GM18909 (cell line): ENCODE measurements around the gene EXOC4.

Source experiments
- ATAC-seq: cut with Tn5 transposase; IDR thresholded peaks from one replicate; pipeline ENCODE4 v1.9.1; 2021; ENCODE audit warnings: mild to moderate bottlenecking; ENCODE audit not compliant: unreplicated experiment, poor library complexity

EXOC4 gene

GRCh38 chr7:133937786-133938185 is 684.9 kb downstream of the EXOC4 start:
- ATAC-seq, result no peak

- no peak for ATAC-seq
Observed at GRCh38 chr7:133940368-133940767, 687.5 kb downstream of the EXOC4 start.

DNA sequence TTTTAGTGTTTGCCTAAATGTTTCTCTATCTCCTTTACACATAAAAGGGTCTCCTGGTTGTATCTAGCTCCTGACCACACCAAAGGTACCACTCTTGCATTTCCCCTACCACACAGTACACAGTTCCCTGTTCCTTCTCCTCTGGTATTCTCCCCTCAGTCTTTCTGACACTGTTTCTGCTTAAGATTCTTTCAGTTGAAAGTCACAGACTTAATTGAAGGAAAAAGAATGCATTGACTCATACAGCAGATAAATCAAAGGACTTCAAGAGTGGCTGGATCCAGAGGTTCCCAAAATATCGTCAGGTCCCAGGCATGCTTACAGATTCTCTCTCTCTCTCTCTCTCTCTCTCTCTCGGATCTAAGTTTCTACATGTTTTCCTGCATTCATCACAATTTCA is 688.6 kb downstream of the EXOC4 start:
- no peak for ATAC-seq

- no peak for ATAC-seq
Observed at GRCh38 chr7:133945497-133945896, 692.6 kb downstream of the EXOC4 start.

GRCh38 chr7:133947458-133948254 is 694.8 kb downstream of the EXOC4 start:
- no peak for ATAC-seq

DNA sequence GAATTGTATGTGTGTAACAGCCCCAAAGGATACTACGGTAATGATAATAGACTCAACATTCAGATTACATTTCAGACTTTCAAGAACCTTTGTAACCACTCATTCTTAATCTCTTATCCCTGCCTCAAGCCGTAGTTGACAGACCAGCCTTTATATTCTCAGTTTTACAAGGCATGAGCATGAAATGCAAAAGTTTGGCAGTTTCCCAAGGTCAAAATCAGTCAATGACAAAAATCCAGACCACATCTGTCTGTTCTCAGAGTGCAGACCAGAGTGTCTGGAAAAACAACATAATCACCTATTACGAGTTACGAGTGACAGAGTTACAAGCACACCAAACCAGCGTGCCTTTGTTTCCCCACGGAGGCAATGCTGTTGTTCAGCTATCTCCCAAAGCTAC is 695.7 kb downstream of the EXOC4 start:
- no peak for ATAC-seq

DNA sequence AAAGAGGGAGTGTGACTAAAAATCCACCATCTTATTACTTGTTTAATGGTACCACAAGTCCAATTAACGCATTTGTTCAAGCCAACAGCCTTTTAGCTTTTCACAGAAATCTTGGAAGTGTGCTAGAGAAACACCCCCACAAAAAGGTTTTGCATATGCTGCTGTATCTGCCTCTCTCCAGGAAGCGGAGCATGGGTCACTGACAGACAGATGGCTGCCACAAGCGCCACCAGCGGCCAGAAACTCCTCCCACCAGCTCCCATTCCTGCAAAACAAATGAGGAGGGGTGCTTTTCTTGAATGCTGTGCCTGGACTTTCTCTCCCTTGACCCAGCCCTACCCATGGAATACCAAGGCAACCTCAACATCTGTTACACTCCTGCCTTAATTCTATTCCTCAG is 698.0 kb downstream of the EXOC4 start:
- no peak for ATAC-seq

DNA sequence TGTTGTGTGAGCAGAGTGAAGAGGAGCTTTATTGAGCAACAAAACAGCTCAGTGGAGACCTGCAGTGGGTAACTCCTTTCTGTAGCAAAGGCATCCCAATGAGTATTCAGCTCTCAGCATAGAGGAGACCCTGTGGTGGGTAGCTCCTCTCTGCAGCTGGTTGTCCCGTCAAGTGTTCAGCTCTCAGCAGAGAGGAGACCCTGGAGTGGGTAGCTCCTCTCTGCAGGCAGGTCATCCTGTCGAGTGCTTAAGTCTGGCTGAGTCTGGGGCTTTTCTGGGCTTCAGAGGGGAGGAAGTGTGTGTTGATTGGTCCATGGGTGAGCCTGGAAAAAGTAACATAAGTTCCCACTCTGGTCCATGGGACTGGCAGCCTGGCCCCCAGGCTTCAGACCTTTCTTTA is 702.3 kb downstream of the EXOC4 start:
- no peak for ATAC-seq

- no peak for ATAC-seq
Observed at GRCh38 chr7:133957845-133958244, 705.0 kb downstream of the EXOC4 start.

- no peak for ATAC-seq
Observed at GRCh38 chr7:133958822-133959221, 705.9 kb downstream of the EXOC4 start.

- no peak for ATAC-seq
Observed at GRCh38 chr7:133959505-133959904, 706.6 kb downstream of the EXOC4 start.

DNA sequence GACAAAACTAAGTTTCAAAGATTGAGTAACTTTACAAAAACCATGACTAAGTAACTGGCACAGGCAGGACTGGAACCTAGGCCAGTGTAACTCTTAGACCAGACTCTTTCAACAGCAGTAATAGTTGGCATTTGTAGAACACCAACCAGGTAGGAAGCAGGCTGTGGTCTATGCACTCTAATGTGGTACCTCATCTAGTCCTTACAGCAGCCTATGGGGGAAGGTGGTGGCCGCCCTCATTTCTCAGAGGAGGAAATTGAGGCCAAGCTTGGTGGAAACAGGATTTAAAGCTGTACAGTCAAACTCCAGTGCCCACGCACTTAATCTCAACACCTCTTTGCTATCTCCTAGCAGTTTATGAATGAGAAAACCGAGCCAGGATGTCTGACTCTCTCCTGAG is 708.8 kb downstream of the EXOC4 start:
- ATAC-seq, result no peak

GRCh38 chr7:133962646-133963045 is 709.8 kb downstream of the EXOC4 start:
- no peak for ATAC-seq

- no peak for ATAC-seq
Observed at GRCh38 chr7:133963629-133964028, 710.8 kb downstream of the EXOC4 start.

DNA sequence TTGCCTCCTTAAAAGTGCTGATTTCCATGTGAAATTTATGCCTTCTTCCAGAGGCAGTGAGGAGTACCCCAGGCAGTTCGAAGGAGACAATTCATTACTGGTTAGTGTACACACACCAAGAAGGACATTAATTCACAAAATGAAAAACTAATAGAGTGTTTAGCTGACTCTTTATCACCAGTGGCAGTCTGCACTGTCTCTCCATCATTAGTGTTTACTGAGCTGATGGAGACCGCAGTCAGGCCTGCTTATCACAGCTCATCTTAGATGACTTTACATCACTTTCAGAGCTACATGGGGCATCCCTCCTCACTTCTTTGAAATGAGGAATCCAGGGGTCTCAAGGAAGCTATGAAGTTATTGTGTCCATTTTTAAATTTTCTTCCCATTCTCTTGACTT is 718.7 kb downstream of the EXOC4 start:
- ATAC-seq, result no peak

- no peak for ATAC-seq
Observed at GRCh38 chr7:133973710-133974109, 720.8 kb downstream of the EXOC4 start.

- ATAC-seq, result no peak
Observed at GRCh38 chr7:133975130-133975529, 722.3 kb downstream of the EXOC4 start.

DNA sequence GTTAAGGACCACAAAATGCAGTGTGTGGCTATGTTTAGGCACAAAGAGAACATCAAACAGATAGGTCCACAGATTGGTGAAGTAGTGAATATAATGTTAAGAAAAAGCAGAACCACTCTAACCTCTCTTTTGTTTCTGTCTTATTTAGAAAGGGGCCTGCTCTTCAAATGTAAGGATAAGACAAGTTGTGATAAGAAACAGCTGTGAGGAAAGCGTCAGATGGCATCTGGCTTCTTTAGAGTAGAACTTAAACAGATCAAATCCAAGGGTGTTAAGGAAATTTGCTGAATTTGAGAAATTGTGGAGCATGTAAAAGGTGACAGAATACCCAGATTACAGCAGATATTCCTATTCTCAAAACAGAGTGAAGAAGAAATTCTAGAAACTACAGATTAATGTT is 723.3 kb downstream of the EXOC4 start:
- no peak for ATAC-seq

DNA sequence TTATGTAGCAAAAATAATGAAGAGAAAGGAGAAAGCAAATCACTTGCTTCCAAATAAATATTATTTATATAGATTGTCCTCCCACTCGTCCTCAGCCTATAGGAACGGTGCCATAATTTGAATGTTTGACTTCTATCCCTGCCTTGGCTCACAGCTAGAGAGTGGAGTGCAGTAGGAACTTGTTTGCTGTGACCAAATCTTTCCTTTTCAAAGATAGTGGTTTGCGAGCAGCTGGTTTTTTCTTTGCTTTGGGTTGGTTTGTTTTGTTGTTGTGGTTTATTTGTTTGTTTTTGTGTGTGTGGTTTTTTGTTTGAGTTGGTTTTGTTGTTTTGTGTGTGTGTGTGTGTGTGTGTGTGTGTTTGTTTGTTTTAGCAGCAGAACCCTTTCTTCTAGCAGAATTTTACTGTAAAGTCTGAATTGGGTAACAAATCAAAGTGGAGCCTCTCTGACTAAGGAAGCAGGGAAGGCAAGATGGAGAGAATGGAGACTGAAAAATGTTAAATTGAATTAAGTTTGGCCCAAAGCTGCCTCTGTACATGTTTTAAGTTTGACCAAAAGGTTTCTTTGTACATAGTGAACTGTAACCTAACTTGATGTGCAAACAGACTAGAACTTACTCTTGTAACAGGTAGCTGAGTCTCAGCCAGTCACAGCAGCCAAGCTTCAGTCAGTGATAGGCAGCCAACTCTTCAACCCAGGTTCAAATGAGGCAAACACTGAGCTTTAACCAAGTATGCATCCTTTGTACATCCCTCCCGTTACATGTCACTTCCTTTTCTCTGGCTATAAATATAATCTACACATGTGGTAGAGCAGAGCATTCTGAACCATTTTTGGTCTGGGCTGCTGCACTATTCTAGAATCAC is 724.8 kb downstream of the EXOC4 start:
- no peak for ATAC-seq

- no peak for ATAC-seq
Observed at GRCh38 chr7:133978502-133979295, 725.8 kb downstream of the EXOC4 start.

- ATAC-seq, result no peak
Observed at GRCh38 chr7:133980804-133981203, 727.9 kb downstream of the EXOC4 start.
